ENCODE data around the gene AFAP1L2. TPM values are rescaled to one million over a fixed set of nuclear protein-coding genes. Genes with fewer than 3 reads are reported as not detected.

The AFAP1L2 gene
- total and polyA plus RNA-seq, 9 of the 15 experiments (the other 6 are each of a cell fraction or from before 2014, with no cell fraction given), result 0.07 TPM; not detected in 8

- TF ChIP-seq, protein P1, sequence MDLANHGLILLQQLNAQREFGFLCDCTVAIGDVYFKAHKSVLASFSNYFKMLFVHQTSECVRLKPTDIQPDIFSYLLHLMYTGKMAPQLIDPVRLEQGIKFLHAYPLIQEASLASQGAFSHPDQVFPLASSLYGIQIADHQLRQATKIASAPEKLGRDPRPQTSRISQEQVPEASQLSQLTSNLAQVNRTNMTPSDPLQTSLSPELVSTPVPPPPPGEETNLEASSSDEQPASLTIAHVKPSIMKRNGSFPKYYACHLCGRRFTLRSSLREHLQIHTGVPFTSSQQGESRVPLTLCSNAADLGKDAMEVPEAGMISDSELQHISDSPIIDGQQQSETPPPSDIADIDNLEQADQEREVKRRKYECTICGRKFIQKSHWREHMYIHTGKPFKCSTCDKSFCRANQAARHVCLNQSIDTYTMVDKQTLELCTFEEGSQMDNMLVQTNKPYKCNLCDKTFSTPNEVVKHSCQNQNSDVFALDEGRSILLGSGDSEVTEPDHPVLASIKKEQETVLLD (IDR thresholded peaks at IDR 0.05), result no peak
- no peak for TF ChIP-seq ZNF121 (CRISPR knock-in tag; conservative IDR thresholded peaks at IDR 0.05)
- no peak for TF ChIP-seq PURB (CRISPR knock-in tag; IDR thresholded peaks at IDR 0.05; ENCODE audit: low read depth)
- TF ChIP-seq GTF2A2 (tag; IDR thresholded peaks at IDR 0.05), result no peak
- TF ChIP-seq ZNF609 (CRISPR knock-in tag; IDR thresholded peaks at IDR 0.05; ENCODE audit: borderline replicate concordance), result no peak
- TF ChIP-seq MED1 (CRISPR knock-in tag; IDR thresholded peaks at IDR 0.05; ENCODE audit: borderline replicate concordance), result no peak
- no peak for TF ChIP-seq ZNF583 (CRISPR knock-in tag; IDR thresholded peaks at IDR 0.05)
- no peak for TF ChIP-seq ZKSCAN3 (CRISPR knock-in tag; IDR thresholded peaks at IDR 0.05)
- no peak for TF ChIP-seq ZNF57 (CRISPR knock-in tag; IDR thresholded peaks at IDR 0.05)
- no peak for TF ChIP-seq GATA2 (CRISPR knock-in tag; IDR thresholded peaks at IDR 0.05)
- no peak for TF ChIP-seq ZNF431 (CRISPR knock-in tag; IDR thresholded peaks at IDR 0.05)
These were observed 46.7 kb downstream of the AFAP1L2 start (continued) for GRCh38 chr10:114357515-114357996.

Data from K562 (cell line).